ENCODE measurements around the gene IQGAP2.

DNA sequence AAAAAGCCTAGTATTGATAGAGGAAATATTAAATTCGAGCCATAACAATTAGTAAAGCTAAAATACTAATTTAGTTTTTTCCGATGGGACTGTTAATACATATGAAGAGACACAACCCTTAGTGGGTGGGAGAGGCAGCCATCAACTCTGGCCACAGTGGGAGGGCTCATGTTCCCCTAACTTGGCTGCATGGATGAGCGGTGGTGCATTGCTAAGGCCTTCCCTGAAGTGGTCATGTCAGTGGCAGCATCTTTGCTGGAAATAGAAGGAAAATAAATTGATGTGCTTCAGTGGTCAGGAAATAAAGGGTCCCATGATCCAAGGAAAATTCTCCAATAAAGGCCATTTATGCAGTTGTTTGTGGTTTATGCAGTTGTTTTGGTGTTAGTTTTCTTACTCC, 254.0 kb downstream of the IQGAP2 start:
- TF ChIP-seq, protein P1, sequence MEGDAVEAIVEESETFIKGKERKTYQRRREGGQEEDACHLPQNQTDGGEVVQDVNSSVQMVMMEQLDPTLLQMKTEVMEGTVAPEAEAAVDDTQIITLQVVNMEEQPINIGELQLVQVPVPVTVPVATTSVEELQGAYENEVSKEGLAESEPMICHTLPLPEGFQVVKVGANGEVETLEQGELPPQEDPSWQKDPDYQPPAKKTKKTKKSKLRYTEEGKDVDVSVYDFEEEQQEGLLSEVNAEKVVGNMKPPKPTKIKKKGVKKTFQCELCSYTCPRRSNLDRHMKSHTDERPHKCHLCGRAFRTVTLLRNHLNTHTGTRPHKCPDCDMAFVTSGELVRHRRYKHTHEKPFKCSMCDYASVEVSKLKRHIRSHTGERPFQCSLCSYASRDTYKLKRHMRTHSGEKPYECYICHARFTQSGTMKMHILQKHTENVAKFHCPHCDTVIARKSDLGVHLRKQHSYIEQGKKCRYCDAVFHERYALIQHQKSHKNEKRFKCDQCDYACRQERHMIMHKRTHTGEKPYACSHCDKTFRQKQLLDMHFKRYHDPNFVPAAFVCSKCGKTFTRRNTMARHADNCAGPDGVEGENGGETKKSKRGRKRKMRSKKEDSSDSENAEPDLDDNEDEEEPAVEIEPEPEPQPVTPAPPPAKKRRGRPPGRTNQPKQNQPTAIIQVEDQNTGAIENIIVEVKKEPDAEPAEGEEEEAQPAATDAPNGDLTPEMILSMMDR (IDR thresholded peaks at IDR 0.05) = no peak
- no peak for TF ChIP-seq POLR2A (IDR thresholded peaks at IDR 0.05)
